ENCODE results near the gene ZNF777.

ZNF777 gene

DNA sequence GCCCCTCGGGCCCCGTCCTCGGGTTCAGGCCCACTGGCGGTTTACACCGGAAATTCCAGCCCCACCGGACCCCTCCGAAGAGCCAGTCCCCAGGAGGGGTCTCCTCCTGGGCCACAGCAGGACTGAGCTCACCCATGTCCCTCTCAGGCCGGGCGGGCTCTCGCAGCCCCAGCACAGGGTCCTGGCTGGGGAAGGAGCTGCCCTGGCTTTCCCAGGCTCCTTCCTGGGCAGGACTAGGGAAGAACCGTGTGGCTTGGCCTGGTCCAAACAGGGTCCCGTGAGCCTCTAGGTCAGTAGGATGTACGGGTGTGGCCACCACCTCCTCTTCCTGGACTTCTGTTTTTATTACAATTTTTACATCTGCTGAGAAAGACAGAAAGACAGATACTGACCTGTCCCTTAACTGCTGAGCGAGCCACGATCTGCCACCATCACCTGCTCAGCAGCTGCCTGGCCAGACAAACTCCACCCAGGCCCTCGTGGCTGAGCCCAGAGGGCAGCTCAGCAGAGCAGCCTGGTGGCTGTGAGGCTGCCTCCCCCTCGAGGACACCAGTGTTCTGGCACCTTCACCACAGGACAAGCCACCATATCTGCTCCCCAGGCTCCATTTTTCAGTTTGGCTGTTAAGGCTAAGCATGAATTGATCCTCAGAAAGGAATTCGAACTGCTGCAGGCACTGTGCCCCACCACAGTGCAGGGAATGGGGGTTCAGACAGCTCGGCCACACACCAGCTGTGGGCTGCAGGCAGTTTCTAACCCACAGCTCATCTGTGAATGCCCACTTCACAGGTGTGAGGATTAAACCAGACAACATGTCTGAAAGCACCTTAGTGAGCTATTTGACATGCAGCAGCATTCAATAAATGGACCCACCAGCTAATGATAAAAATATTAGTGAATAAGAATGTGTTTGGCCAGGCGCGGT, 14.5 kb upstream of the ZNF777 start:
- no peak for FAIRE-seq

DNA sequence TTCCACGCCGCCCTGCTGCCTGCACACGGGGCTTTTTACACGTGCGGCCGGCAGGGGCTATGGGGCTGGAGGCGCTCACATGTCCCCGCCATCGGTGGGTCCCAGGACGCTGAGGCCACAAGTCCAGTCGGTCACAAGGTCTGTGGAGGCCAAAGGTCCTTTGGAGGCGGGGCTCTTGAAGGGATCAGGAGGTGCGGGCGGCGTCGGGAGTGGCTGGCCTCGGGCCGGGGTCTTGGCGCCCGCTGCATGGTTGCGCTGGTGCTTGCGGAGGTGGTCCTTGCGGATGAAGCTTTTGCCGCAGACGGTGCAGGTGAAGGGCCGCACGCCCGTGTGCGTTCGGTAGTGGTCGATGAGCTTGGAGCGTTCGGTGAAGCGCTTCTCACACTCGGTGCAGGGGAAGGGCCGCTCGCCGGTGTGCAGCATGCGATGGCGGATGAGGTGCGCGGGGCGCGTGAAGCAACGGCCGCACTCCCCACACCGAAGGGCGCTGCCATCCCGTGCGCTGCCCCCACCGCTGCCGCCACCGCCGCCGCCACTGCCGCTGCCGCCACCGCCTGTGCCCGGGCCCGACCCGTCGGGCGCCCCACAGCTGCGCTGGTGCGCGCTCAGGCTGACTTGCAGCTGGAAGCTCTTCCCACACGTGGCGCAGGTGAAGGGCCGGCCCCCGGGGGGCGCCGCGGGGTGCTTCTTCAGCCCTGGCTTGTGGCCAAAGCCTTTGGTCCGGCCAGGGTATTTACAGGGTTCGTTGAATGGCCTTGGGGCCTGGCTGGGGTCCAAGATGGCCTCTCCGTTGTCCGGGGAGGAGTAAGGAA, 13.7 kb upstream of the ZNF777 start:
- FAIRE-seq, result no peak

DNA sequence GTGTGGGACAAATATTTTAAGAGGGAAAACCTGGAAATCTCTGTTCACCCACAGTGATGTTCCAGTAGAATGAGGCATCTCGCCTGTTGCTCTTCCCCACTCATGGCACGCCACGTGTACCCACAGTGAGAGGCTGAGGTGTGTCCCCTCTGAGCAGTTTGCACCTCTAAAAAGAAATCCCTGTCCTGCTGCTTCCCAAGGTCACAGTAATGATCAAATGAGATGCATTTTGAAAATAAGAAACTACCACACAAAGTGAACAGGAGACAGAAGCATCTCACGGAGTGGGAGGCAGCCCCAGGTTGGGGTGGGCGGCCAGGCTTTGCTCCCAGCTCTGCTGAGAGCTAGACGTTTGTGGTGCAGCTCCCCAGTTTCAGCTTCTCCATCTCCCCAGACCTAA, 12.4 kb upstream of the ZNF777 start:
- FAIRE-seq, result no peak

DNA sequence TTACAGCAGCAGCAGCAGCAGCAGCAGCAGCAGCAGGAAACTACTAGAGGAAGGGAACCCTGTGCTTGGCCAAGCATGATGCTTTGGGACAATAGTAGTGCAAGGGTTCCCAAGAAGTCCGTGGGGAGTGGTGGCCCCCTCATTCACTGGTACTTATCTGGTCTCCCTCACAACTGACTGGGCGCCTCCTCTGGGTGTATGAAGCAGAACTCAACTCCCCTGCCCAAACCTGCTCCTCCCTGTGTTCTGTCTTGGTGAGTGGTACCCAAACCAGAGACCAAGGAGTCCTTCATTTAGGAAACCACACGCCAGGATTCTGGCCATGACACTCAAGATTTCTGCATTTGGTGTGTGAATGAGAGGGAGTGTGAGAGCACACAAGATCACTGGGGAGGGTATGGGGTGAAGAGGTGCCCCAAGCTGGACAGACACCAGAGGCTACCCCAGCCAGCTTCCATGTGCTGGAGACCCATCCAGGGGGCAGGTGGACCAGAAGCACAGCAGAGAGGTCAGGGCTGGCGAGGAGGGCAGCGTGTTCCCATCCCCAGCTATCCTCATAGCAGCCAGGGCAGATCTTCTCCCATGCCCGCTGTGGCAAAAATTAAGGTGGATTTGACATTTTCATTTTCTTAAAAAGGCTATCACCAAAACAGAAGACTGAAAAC, 10.6 kb upstream of the ZNF777 start:
- no peak for FAIRE-seq

DNA sequence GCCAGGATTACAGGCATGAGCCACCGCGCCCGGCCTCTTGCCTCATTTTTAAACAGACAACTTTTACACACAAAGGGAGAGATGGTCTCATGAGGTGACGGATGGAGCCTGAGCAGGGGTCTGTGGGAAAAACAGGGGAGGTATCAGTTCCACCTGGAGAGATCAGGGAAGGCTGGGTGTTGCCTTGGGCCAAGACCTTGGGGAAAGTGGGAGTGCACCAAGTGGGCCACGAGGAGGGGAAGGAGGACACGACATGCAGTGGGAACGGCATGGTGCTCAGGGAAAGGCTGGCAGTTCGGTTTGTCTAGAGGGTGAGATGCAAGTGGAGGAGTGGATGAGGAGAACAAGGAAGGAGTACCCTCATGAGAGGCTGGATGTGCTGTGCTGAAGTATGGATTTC, 8.9 kb upstream of the ZNF777 start:
- FAIRE-seq, result no peak

DNA sequence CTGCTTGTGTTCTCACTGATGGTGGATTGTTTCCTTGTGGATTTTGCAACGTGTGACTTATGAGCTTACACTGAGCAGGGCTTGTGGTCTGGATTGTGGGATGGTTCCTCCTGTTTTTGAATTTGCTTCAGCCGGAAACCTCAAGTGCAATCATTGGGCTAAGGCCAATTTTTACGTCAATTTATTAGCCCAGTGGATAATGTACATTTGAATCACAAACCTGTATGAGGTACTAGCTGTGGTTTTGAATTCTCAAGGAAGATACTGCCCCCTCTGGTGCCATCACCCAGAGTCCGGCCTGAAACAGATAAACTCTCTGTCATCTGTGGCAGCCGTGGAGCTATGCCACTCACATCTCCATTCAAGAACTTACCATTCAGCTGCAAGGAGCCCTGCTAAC, 7.3 kb upstream of the ZNF777 start:
- FAIRE-seq, result no peak

DNA sequence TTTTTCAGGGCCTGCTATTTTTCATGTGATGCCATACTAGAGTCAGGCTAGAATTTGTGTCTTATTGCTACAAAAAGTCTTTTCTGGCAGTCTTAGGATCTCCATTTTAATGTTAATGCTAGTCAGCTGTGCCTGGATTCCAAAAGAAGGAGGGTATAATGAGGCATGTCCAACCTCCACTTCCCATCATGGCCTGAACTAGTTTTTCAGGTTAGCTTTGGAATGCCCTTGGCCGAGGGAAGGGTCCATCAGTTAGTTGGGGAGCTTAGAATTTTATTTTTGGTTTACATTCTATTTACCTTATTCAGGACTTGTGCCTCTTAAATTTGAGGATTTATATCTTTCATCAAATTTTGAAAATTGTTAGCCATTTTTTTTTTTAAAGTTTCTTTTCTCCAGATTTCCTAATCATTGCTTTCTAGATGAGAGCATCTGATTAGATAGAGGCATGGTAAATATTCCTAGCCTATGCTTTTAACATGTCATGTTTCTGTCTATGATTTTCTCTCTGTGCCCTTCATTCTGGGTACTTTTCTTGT, 6.5 kb upstream of the ZNF777 start:
- FAIRE-seq, result no peak

DNA sequence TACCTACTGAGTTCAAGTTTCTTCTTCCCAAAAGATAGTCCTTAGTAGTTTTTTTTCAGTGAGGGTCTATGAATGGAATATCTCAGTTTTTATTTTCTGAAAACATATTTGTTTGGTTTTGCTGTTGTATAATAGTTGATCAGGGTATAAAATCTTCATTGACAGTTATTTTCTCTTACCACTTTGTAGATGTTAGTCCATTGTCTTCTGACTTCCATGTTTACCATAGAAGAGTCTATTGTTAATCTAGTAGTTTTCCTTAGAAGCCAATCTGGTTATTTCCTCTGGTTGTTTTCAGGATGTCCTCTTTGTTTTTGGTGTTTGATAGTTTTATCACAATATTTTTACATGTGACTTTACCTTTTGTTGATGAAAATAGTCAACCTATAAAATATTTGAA, 5.5 kb upstream of the ZNF777 start:
- no peak for FAIRE-seq

DNA sequence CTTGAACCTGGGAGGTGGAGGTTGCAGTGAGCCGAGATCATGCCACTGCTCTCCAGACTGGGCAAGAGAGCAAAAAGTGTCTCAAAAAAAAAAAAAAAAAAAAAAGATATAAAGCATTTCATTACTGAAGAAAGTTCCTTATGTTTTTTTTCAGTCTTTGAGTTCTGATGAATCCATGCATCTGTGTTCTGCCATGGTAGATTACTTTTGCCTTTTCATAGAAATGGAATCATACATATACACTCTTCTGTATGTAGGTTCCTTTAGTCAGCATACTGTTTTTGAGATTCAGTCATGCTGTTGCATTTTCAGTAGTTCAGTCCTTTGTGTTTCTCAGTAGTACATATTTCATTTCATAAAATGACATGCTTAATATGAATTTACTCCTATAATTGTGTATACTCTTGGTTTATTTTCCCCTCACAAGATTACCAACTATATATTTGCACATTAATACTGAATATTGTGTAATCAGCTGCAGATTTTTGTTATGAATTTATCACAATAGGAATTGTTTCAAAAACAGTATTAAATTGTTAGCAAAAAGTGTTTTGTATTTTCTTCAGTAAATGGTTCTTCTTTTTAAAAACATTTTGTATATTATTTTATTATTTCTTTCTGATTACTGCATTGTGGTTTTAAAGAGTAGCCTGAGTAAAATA, 2.8 kb upstream of the ZNF777 start:
- FAIRE-seq, result no peak

DNA sequence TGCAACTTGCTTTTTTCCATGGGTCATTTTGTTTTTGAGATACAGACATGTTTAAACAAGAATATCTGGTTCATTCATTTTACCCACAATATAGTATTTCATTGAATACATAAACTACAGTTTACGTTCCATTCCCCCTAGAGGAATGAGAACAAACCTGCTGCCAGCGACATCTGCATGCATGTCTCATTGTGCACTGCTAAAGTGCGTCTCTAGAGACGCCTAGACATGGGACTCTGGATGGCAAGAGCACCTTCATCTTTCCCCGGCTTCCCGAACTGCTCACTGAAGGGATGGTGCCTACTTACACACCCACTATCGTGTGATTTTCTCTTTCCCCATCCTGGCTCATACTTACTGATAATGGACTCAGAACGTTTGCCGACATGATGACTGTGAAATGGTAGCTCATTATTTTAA, 1.2 kb upstream of the ZNF777 start:
- FAIRE-seq, result no peak

DNA sequence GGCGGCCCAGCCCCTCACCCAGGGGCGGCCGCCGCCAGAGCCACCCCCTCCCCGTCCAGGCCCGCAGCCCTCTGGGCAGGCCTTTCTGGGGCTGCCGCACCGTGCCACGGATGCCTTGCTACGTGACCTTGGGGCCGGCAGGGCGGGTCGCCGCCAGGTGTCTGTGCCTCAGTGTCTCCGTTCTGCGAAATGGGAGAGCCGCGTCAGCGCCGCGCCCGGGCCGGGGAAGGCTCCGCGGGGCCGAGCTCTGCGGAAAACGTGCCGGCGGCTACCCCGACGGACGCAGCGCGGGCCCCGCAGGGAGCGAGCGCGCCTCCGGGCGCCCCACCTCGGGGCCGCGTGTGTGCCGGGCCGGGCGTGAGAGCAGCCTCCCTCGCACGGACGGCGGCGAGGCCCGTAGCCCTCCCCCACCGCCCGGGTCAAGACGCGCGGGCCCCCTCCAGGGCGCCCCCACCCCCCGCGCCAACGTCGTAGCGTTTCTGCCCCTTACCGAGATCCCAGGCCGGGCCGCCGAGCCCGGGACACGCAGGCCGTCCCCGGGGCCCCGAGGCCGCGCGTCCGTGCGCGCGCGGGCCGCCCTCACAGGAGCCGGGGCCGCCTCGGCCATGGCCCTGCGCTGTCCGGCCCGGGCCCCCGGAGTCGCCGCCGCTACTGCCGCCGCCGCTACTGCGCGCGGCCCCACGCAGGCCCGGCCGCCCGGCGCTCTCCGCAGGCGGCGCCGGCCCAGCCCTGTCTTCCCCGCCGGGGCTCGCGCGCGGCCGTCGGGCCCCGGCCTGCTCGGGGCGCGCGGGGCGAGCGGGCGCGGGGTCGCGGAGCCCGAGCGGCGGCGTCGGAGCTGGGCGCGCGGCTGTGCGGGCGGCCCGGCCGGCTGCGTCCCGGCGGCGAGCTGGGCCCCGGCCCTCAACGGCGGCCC, 1.1 kb downstream of the ZNF777 start:
- no peak for FAIRE-seq

DNA sequence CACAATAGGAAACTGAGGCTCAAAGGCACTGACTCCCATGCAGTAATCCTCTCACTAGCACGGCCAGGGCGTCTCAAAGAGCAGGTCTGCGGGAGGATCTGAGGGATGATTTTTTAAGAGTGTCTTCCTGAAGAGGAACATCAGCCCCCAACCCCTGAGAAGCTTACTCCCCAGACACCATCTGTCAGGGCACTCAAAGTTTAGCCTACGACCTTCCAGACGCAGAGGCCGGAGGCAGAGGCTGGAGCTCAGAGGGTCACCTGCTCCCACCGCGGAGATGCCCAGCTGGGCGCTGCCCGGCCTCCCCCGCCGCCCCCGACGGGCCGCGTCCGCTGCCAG, 1.7 kb downstream of the ZNF777 start:
- no peak for FAIRE-seq

DNA sequence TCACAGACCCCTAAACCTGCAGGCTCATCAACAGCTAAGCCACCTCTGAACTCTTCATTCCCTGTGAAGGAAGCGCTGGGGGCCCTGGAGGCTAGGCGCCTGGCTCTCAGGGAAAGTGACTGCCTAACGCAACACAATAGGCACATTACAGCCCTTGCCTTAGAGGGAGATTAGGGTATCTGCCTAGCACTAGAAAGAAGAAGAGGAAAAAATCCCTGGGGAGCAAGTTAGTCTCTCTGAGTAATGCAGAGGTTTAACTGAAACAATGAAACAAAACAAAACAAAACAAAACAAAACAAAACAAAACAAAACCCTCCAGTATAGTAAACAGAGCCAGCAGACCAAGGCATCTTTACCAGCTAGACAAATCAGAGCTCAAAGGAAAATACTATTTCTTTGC, 2.6 kb downstream of the ZNF777 start:
- no peak for FAIRE-seq

DNA sequence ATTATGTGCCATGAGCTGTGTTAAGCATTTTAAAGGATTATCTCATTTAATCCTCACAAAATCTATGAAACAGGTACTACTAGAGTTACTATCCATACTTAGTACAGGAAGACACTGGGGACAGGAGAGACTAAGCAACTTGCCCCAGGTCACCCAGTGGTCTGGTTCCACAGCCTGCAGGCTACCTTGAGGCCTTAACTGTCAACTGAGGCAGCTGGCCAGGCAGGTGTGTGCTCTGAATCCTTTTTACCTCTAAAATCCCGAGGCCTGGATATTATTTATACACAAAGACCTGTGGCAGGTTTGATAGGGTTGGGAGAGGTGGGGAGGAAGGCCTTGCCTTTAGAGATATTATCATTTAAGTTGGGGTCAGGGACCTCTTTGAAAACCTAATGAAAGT, 3.1 kb downstream of the ZNF777 start:
- FAIRE-seq, result no peak

DNA sequence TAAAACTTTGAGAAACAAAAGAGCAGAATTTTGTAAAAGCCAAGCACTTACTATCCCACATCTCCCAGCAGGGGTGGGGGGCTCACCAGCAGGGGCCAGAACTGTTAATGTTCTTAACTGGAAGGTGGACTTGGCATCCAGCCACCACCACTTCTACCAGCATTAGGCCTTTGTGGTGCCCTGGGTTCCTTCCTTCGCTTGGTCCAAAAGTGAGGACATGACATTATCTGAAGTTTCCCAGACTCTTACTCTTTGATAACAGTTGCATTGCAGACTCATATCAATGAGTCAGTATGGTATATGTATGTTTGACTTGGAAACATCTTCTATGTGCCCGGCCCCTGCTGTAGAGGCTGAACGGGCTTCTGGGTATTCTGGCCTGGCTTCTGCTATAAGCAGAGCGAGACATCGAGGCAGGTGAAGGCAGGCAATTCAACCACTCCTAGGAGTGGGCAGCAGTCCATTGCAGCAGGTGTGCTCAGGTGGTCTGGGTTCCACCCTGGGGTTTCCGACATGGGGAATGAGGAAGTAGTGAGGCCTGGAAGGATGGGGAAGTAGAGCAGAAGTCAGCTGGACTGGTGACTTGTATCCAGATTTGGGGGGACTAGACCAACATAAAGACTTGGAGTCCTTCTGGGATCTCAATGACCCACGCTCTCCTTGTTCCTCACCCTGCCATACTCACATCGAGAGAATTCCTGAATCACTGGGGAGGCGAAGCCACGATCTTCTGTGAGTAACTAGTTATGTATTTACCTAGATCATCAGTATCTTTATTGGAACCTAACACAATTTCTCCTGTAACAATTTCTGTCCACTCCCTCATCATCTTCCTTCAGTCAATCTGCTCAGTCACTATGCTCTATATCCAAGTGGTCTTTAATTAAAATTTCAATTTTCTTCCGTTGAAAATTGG, 4.1 kb downstream of the ZNF777 start:
- no peak for FAIRE-seq

DNA sequence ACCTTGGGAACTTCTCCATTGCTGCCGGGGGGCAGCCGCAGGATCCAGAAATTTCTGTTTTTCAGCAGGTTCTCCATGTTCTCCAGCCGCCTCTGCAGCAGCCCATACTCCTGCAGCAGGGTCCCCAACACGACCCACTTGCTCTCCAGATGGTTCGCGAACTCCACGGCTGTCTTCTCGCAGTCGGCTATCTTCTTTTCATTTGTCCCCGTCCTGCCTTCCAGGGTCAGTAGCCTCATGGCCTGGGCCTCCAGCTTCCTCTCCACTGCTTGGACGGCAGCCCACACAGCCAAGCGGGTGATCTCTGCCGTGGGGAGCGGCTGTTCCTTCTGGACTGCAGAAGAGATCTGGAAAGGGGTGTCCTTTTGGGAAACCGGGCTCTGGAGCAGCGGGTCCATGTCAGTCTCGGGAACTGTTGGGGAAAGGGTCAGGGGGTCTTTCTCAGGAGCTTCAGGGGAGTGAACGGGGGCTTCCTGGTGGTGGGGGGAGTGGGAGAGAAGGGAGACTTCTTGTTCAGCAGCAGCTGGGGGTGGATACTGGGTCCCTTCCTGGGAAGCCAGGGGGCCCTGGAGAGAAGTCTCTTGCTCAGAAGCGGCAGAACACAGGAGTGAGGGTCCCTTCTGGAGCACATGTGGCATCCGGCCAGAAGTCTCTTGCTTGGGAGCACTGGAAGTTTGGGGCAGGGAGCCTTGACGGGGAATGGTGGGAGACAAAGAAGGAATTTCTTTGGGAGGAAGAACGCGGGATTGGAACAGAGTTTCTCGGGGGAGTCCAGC, 5.5 kb downstream of the ZNF777 start:
- FAIRE-seq, result no peak

DNA sequence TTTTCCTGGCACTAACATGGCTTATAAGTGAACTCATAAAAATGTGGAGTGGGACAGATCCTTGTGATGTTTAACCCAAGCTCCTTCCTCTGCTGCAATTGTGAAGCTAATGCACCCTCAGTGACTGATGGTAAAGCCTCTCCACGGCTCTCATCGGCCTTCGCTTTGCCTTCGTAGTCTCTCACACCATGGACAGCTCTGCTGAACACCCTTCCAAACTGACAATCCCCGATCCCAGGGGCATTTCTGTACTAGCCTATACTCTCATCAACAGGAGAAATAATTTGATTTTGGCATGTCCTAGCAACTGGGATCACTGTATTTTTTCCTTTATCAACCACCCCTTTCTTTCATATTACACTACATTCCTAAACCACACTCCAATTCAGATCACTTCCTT, 6.1 kb downstream of the ZNF777 start:
- no peak for FAIRE-seq

DNA sequence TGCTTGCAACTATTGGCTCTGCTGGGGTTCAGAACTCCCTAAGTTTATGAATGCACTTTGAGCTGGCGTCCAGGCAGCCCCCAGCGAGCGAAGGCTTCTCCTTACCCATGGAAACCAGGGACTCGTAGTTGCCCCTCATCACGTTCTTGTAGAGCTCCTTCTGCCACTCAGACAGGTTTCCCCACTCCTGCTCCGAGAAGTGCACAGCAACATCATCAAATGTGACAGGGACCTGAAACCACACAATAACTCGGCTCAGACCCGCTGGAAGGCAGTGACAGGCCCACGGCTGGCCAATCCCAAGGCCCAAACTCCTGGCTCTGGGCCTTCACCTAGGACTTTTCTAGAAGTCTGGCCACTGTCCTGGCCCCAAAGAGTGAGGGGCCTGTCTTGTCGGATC, 6.9 kb downstream of the ZNF777 start:
- FAIRE-seq, result no peak

DNA sequence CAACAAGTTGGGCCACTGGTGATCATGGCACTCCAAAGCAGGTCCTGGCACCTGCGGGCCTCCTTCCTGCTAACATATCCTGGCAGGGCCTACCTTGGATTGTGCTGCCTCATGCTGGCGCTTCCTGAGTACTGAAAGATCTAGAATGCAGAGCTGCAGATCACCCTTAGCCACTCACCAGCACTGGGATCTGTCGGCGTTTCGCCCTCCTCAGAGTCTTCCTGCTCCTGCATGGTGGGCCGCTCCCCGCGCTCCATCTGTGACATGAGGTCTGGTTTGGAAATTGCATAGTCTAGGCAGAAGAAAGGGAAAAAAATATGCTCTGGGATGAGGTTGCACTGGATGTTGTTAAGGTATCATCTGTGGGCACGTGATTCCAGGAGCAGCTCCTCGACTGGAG, 10.0 kb downstream of the ZNF777 start:
- no peak for FAIRE-seq

DNA sequence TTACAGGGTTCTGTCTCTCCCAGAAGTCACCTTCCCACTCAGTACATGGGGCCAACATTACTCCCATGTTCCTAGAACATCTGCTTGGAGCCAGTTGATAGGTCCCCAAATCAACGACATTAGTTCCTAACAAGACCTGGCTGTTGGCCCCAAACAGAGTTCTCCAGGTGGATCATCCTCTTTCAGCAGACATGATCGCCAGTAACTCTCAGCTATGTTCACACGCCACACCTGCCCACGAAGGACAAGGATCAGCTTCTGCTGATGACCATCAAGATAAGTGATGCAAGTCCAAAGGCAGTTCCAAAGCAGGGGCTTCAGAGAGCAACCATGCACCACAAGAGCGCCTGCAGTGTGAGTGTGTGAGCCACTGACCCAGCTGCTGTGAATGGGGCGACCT, 11.0 kb downstream of the ZNF777 start:
- FAIRE-seq, result no peak

All from islet of Langerhans (tissue), 1 donor.